Hematopoietic multipotent progenitor cell treated with erythropoietin and hydrocortisone succinate and interleukin-3 and kit ligand, for 4 days (in vitro differentiated cells): ENCODE data around the gene PIR.

Experiments
- DNase-seq: peaks from one replicate; pipeline ENCODE4 v3.0.0-alpha.2; 2015

The PIR gene

DNA sequence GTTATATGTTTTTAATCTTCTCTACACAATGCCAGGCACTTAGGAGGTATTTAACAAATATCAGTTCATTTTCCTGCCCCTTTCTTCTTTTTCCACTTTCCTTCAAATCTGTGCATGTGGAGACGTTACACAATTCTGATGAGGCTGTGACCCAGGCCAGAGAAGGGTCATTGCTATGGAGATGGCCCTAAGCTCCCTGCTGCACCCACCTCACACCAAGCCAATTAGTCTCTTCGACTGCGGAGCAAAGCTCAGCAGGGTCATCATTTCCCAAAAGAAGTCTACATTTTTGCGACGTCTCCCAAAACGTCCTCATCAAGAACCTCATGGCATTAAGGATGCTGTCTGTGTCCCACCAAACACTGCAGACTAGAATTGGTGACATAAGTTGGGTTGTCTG, 80.0 kb downstream of the PIR start:
- DNase-seq = no peak

DNA sequence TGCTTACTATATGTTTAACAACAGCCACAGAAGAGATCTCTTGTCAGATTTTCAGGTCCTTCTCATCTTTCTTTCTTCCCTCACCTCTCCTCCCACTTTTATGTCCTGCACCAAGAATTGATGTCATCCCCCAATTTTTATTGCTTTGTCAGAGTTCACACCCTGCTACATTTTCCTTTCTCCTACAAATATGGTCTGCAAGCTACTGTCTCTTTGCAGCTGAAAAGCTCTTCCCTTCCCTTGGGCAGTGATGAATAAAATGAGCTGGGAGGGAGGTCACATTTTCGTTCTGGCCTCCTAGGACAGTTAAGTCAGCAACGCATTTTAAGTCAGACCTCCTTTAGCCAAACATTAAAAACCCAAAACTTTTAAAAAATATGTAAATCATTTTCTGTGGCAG, 82.2 kb downstream of the PIR start:
- no peak for DNase-seq

DNA sequence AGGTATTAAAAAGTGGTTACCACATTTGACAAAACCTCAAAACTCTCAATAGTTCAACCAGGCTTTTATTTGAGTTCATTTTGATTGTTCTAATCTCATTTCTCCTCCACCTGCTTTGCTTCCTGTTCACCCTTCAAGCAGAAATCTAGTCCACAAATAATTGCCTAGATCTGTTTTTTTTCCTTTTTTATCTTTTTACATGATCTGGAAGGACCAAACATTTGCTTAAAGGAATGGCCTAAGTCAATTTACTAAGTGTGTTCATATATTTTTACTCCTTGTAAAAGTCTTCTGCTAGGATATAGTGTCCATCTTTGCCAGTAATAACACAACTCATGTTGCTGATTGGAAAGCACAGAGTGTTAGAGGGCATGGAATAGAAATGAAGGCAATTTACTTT, 82.7 kb downstream of the PIR start:
- no peak for DNase-seq

DNA sequence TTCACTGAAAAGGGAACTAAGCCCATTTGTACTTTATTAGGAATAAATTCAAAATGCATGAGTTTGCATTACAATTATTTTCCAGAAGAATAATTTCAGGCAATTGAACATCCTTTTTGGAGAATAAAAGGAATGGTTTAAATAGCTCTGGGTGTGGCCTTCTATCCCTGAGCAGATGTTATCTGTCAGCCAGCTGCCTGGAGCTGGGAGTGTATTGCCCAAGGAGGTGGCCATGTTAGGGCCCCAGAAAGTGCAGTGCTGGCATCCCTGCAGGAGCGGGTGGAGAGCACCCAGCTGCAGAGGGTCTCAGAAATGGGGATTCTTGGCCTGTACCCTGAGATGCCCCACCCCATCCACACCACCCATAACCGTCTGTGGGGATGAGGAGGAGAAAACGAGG, 87.3 kb downstream of the PIR start:
- no peak for DNase-seq

DNA sequence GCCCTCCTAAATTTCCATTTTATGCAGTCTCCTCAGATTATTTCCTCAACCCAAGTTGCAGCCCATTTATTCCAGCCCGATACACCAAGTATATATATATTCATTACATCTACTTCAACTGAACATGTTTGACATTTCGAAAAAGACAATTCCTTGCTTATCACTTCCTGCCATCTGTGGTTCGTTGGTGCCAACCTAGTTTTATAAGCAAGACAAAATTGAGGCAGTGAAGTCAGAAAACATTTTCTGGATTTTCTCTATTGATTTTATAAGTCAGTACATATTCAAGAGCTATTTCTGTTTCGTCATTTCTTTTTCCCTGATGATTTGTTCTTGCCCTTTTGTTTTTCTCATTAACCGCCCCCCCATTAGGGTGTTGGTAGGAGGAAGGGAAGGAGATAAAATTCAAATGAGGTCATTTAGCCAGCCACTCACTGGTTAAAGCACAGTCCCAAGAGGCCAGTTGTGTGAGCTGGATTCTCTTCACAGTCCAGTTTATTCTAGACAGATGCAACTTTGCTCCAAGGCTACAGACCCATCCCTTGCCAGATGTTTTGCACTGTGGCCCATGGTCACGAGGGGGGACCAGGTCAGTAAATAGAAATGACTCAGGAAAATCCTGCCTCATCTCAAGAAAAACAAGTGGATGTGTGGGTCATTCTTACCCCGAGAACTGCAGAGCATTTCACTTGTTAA, 88.6 kb downstream of the PIR start:
- DNase-seq = peak; percentile 70

DNA sequence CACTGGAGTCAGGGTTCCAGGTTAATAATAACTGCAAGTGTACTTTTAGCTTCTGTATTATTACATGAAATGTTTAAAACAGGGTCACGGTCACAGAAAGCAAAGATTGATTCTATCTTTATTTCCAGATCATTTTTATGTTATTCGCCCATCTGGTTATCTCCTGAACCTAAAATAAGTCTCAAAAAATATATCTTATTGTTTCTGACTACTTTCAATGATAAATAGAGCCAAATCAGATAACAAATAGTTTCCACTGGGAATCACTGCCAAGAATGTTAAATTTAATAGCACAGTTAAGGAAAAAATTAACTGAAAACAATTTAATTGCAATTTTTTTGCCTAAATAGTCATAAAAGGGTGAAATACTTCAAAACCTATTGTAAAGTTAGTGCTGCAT, 91.8 kb downstream of the PIR start:
- DNase-seq = no peak

DNA sequence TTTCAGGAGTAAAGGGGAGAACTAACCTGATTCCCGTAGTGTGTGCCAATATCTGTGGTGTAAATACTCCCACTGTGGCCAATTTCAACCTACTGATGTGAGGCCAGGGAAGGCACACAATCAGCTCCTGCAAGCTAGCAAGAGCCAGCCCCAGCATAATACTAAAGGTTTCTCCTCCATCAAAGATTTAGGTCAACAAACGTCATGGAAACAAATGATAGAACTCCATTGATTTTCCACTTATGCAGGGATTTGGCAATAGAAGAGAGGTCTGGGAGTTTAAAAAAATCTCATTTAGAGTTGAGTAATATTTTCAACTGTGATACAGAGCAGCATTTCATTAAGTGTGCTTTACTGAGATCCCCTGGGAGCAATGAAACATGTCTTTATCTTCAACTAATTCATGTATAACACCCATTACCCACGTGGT, 93.2 kb downstream of the PIR start:
- DNase-seq = no peak

DNA sequence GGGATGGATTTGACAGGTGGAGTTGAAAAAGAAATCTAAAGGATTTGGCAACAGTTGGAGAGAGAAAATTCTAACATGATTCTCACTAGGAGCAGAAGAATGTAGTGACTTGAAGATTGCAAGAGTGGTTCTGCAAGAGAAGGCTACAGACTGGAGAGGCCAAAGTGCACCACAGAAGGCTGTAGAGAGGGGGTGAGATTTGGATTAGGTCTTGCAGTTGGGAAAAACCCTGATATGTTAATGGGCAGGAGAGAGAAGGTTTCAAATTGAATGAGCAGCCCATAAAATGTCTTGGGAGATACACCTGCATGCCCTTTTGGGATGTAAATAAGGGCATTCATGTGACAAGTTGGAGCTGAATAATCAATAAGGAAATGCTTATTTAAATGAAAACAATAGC, 94.3 kb downstream of the PIR start:
- DNase-seq = no peak

DNA sequence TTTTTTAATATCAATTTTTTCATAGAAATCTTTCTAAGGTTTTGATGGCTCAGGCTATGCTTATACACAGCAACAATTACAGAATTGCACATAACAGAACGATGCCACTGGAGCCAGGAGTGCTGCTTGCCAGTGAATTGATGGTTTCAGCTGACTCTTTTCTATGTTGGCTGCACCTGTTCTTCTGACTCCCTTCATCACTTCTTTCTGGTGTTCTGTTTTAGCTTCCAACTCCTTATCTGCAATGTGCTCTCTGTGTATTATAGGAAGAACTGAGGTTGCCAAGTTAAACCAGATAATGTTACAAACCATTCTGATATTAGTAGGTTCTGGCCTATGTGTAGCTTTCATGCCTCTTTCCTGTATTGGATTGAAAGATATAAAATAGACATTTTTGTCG, 97.3 kb downstream of the PIR start:
- no peak for DNase-seq

DNA sequence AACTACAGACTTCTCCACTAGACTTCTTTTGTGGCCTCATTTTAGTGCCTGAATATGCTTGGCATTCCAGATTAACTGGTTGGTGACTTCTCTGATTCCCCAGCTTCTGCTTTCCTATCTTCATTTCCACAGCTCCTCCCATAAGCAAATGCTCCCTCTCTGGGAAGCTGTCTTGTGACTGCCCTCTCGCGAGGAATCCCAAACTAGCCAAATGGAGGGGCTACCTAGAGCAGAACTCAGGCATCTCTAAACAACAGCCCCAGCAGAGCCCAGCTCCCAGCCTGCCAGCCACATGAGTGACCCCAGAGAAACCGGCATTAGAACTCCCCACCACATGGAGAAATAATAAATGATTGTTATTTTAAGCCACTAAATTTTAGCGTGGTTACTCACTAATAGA, 101.3 kb downstream of the PIR start:
- no peak for DNase-seq

DNA sequence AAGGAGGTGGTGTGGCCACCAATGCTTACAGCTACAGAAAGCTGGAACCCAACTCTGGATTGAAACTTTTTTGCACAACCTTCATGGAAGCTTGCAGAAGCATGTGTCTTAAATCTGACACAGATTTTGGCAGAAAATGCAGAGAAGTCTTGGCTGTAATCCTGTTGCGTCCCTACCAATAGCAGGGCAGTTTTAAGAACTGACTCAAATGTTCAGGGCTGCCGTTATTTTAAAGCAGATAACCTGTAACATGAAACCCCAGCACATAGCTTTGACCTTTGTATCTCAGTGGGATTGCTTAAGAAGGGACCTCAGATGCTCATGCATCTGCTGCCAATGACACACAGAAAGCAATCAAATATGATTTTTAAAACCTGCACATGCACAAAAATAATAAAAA, 108.8 kb downstream of the PIR start, which contains the start of gene VEGFD:
Gene VEGFD, minus strand, starts transcription at position 110 of the 400 bp plus-strand sequence. CDS start 467 bp downstream, outside the sequence.
- DNase-seq = no peak

DNA sequence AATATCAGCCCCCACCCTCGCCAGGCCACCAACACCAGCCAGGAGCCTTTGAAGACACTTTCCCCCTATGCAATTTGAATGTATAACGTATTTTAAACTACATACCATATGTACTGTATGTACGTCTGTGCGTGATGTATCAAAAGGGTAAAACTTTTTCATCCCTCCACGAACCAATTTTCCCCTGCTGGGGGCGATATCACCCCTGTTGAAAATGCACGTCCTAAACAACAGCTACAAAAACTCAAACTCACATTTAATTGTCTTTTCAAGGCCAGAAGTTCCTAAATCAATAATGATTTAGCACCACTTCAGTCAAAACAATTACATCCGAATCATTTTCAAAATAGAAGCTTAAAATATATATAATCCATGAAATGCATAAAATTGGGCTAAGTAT, 110.3 kb downstream of the PIR start:
- DNase-seq = peak; percentile 32

DNA sequence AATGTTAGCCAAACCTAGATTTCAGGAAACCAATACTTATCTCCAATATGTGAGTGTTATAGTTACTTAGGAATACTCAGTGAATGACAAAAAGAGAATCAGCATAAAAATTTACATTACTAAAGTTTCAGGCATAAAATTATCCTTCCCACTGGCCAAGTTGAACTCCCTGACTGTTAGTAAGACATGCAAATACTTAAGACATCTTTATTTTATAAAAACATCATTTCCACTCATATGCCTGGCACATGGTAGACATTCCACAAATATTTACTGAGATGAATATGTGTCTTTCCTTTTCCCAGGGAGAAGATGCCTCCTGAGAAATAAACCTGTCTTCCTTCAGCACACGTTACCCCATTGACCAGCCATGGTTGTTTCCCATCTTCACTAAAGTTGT, 116.2 kb downstream of the PIR start:
- DNase-seq = no peak

DNA sequence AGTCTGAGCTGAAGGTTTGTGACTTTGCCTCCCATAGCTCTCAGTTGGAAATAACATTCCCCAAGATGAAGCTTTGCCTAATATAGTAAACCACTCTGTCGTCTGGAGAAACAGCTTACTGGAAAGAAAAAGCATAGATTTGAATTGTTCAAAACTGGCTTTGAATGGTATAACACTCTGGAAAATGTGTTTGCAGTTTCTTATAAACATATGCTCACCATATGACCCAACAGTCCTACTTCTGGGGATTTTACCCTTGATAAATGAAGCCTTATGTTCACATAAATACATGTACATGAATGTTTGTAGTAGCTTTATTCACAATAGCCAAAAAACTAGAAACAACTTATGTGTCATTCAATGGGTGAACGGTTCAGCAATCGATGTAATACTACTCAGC, 119.2 kb downstream of the PIR start:
- DNase-seq = no peak

DNA sequence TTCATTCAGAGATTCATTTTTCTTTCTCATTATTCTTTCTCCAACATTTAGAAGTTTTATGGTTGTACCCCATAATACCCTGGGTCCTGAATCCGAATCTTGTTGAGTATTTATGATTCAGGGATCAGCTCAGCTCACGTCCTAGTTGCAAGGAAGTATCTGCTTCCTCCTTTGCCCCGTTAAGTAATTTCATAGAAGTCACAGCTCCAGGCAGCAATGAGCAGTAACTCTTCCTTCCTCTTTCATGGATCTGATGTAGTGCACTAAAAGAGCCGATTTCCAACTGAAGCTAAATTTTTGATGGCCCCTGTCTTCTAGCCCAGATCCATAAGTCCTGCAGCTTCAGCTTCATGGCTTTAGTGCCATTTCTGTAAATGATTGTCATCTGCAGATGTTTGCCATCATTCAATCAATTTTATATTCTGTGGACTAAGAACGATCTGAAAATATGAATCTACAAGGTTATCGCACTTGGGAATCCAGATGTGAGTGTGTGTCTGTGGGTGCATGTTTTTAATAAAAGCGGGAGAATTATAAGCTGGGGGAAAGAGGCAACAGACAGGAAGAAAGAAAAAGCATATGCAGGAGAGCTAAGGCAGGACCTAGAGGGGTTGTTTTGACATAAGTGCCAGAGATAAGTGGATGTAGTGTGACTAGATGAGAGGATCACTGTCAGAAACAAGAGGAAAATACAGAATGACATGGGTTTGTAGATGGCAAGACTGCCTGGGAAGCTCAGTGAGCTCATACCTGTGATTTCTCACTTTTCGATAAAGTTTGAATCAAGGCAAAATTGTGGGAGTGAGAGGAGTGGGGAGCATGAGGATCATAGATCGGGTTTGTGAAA, 126.4 kb downstream of the PIR start:
- DNase-seq = peak; percentile 31

DNA sequence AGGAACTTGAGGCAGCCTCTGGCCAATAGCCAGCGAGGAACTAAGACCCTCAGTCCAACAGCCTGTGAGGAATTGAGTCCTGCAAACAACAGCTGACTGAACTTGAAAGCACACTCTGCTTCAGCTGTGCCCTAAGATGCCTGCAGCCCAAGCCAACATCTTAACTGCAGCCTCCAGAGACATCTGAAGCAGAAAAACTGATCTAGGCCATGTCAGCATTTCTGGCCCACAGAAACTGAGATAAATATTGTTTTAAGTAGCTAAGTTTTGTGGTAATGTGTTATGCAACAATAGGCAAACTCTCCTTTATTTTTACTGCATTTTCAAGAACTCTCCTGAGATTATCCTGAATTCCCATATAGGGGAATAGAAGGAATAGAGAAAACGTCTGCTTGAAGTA, 133.4 kb downstream of the PIR start:
- no peak for DNase-seq

DNA sequence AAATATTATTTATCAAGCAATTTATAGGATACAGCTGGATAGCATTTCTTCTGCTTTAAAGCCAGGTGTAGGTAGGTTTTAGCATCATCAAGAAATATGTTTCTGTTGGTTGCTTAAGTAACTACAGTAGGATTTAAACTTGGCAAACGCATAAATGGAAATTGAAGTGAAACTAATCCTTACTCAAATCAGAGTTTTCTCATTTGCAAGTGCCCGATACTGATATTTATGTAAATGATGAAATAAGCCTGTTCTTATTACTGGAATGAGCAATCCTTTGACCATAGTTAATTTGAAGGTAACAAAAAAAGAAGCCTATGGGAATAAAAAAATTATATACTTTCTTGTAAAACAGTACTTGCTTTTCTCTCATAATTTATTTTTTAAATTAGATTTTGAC, 134.6 kb downstream of the PIR start:
- no peak for DNase-seq

DNA sequence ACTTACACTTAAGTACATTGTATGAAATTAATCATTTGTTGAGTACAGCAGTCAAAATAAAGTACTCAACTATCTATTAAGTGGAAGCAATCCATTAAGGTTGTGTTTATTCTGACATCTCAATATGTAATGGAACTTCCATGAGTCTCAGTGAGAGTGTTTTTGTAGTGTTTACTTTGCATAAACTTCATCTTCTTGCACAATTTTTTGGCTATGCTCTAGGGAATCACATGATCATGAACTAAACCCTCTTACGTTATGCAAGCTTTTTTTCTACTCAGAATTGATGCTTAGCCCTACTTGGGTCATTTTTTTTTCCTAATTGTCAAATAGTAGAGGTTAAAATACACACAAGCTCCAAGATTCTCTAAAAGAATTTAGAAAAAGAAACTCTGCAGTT, 136.7 kb downstream of the PIR start:
- DNase-seq = peak; percentile 20

DNA sequence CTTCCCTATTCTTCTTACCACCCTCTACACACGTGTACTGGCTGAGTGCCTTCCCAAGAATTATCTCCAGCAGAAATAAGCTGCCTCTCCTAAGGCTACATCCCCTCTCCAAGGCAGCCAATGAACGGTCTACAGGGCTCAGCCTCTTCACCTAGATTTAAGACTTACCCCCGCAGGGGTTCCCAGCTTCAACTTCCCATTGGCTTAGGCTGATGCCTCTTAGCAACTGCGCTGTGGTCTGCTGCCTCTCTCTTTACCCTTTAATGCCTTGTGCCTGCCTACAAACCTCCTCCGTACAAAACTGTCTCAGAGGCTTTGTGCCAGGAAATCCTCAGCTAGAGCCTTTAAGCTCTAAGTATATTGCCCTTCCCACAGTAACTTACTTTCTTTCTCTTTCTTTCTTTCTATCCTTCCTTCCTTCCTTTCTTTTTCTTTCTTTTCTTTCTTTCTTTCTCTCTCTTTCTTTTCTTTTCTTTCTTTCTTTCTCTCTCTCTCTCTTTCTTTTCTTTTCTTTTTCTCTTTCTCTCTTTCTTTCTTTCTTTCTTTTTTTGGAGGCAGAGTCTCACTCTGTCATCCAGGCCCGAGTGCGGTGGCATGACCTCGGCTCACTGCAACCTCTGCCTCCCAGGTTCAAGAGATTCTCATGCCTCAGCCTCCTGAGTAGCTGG, 142.7 kb downstream of the PIR start:
- peak; percentile 6 for DNase-seq

DNA sequence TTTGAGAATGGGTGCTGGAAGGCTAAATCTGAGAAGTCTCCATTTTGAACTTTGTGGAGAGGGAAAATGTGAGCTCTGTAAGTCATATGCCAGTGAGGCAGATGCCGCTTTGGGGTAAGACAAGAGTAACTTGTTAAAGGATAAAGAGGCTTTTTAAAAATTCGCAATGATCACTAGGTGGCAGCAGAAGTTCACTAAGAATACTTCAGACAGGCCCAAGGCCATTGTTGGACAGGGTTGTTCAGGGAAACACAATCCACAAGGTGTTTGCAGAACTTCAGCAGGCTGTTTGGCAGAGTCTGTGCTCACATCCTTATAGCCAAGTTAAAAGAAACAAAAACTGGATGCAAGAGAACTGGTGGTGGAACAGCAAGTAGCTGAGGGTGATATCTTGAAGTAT, 144.1 kb downstream of the PIR start:
- DNase-seq = peak; percentile 80

DNA sequence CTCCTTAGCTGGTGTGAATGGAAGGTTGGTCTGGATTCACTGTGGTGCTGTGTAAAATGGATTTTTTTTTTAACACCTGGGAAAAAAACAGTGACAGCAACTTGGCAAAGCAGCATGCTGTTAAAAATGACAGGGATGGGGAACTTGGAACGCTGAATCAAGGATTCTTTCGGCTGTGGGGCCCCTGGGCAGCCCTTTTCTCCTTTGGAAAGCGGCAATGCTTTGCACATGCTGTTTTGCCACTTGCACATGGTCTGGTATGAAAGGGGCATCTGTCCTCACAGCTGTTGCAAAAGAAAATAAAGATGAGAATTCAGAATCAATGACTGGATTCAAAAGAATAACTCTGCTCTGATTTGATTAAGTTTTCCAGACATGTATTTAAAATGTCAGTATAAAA, 147.2 kb downstream of the PIR start:
- no peak for DNase-seq

DNA sequence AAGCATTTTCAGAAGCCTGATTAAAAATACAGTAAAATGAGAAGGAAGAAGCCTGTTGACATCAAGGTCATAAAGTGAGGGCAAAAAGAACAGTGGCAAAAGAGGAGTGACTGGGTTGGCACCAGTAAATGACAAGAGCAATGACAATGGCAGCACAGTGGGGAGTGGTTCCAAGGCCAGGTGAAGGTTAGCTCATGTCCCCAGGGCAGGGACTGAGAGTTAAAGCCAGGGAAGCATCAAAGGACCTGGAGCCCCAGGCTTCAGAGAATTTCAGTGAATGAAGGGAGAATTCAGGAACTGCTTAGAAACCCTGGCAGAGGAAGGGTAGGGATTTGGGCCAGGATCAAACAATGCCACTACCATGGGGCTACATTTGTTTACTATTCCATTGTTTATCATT, 149.0 kb downstream of the PIR start:
- DNase-seq = no peak

DNA sequence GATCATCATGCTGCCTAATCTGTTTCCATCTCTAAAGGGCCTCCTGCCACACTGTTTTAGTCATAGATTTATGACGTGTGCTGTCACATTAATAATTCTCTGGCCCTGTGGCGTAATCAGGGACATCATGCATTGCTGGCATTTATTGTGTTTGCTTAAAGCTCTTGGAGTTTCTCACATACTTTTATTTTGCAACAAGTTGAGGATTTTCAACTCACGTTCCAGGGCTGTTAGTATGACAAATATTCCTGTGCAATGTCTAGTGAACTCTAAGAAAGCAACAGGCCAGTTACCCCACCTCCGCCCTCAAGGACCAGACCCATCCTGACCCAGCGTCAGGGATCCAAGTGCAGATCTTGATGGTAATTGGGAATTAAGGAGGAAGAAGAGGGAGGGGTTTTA, 150.1 kb downstream of the PIR start:
- DNase-seq = peak; percentile 1

DNA sequence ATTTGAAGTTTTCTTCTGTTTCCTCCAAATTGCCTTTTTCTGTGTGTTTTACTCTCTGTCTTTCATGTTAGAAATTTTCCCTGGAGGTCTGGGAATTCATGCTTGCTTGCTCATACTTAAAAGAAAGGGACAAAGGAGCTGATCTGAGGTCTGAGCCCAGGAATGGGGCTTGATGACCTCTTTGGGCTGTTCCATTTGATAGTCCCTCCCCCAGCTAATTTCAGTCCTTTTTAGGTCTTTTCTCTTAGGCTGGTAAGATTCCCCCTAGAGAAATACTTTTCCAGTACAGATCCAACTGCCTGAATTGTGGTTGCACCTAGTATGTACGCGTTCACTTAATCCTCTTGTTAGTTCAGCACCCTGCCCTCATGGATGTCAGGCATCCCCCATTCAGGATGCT, 152.3 kb downstream of the PIR start:
- DNase-seq = no peak
